Stimulated activated CD8-positive, alpha-beta memory T cell treated with anti-CD3 and anti-CD28 coated beads, Interleukin-2, amount 100 ng/mL, for 48 hours (primary cell): Measurements from ENCODE around the gene PPP1R8.
A peak's percentile ranks its signal among the peaks of the same experiment; 100 is the strongest.
"Not testable (repeated sequence)": the region's sequence is repeated elsewhere in the genome, so short reads cannot be mapped to it uniquely, and the experiment has no call there.

Experiments used
- DNase-seq, 2 donors: peaks; one replicate each; pipeline ENCODE4 v3.0.0-alpha.2; 2020; ENCODE audit warnings: low read depth in 2 of 2

PPP1R8 gene

DNA sequence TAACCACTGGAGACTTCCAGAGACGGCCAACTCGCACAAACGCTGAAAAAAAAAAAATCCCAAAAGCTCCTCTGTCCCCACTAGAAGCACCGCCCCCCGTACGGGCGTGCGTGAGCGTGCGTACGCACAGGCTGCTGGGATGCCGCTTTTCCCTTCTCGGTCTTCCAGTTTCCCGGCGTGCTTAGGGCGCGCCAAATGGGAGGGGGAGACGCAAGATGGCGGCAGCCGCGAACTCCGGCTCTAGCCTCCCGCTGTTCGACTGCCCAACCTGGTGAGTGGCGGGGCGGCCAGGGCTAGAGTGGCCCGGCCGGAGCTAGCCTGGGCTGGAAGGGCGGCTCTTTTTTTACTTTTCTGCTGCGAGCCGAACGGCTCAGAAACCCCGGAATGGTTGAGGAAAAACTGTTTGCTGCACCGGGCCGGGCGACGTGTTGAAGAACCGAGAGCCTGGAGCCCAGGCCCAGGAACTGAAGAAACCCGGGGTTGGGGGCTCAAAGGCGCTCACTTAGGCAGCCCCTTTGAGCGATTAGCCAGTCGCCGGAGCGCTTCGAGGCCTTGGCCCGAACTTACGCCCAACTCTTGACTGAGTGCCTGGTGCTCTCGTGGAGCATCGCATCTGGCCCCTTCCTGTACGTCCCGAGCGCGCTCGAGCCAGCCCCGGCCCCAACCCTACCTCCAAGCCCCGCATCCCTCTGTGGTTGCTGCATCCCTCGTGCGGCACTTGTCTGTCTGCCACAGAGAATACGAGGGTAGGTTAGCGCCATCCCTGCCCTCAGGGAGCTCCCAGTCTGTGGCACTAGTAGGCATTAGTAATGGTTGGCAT lies at the start of gene PPP1R8:
PPP1R8 (plus strand) TSS at position 162 of the 820 bp plus-strand sequence; CDS start at position 216, 54 bp downstream.
- peak; percentile 85 to 88 for DNase-seq

DNA sequence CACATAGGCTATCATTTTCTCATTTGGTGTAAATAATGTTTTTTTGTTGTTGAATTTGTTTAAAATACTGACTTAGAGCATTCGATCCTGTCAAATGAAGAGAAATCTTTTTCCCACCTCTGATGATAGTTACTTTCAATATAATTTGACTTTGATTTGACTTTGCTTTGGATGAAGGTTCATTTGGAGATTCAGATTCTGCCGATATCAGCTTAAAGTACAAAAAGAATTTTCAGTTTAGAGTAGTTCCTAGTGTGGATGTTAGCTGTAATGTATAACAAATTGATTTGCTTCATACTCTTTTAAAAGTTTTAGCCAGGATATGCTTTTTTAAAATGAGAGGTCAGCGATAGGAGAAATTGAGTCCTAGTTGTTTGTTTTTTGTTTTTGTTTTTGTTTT lies 47.6 kb upstream of the PPP1R8 start:
- no peak for DNase-seq

DNA sequence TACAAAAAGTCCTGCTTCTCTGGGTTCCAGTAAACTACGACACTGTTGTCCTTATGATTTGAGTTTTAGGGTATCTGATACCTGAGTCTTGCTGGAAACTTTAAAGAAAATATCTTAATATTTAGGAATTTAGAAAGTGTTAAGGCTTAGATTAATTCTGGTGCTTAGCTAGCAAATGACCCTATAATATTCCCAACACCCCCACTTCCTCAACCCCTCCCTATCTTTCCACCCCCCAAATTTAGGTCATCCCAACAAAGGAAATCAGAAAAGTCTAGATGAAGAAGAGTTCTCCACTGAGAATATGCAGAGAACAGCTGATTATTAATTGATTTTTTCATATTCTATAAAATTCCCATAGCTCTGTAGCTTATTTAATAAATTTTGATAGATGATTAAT lies 45.9 kb upstream of the PPP1R8 start:
- DNase-seq, result no peak

DNA sequence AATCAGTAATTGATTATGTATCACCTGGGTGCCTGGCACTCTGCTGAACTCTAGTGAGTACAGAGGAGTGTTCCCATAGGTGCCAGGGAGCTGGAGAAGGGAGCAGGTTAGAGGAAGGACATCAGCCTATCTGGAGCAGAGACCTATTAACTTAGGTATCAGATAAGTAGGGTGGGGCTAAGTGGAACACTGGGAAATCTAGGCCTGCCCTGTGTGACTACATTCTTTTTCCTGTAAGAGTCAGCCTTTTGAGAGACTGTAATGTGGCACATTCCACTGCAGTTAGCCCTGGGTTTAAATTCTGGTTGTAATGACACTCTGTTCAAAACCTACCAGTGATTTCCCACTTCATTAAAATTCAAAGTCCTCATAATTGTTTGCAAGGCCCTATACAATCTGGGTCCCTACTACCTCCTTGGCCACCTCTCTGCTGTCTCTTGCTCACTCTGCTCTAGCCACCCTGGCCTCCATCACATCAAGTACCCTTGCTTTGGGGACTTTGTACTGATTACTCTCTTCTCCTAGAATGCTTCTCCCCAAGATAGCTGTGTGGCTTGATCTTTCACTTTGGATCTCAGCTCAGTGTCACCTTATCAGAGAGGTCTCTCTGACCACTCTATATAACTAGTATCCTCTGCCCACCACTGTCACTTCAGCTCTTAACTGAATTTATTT lies 44.7 kb upstream of the PPP1R8 start:
- no peak for DNase-seq

DNA sequence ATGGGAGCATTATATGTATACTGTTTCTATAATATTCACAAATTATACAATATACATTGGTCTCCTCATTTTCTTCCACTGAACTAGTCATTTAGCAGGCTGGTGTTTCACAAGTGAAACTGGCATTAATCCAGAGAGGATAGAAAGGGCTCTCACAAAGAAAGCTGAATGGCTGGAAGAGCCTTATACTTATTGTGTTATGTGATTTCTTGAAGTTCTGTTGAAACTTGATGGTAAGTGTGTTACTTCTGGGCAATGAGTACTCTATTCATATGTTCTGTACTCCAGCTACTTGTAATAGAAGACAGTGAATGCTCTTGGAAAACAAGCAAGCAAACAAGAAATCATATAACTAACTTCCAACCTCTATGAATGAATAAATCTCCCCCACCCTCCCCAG lies 42.7 kb upstream of the PPP1R8 start:
- DNase-seq, result no peak

DNA sequence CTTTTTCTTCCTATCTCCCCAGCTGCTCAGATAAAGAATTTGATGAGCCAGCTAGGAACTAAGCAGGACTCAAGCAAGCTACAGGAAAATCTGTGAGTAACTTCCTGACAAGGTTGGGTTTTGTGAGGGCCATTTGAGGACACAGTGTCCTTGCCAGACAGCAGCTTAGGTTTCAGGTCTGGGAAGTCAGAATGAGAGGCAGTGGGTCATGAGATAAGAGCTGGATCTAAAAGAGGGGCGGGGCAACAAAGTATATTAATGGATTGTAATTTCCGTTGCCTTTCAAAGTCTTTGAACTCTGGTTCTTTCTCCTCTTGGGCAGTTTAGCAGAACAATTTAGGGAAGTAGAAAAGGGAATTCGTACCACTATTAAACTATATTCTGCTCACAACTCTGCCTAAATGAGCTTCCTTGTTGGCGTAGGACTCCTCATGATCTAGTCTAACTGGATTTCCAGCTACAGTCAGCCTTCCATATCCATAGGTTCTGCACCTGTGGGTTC lies 41.0 kb upstream of the PPP1R8 start:
- no peak for DNase-seq

DNA sequence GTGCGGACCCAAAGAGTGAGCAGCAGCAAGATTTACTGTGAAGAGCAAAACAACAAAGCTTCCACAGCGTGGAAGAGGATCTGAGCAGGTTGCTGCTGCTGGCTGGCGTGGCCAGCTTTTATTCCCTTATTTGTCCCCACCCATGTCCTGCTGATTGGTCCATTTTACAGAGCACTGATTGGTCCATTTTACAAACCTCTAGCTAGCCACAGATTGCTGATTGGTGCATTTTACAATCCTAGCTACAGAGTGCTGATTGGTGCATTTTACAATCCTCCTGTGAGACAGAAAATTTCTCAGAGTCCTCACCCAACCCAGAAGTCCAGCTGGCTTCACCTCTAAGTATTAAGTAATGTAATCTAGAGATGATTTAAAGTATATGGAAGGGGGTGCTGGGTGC lies 40.3 kb upstream of the PPP1R8 start:
- not testable (repeated sequence) for DNase-seq

DNA sequence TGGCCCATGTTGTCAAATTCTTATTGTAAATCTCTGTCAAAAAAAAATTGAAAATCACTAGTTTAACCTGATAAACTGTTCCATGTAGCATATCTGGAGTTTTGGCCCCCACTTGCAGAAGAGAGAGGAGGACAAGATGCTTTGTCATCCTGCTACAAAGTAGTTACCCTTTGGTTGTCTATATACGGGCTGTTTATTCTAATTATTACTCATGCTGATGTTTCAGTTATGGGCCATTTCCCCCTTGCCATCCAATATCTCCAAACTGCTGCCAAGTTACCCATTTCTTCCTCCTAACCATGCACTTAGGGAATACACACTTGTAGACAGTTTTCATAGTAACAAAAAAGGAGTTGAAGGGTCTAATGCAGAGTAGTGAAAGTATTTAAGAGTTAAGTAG lies 35.0 kb upstream of the PPP1R8 start:
- DNase-seq, result no peak

DNA sequence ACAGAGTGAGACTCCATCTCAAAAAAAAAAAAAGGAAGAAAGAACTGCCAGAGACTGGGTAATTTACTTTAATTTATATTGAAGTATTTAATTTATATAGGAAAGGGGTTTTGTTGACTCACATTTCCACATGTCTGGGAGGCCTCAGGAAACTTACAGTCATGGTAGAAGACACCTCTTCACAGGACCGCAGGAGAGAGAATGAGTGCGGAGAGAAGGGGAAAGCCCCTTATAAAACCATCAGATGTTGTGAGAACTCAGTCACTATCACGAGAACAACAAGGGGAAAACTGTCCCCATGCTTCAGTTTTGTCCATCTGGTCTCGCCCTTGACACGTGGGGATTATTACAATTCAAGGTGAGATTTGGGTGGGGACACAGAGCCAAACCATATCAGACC lies 25.8 kb upstream of the PPP1R8 start:
- no peak for DNase-seq

DNA sequence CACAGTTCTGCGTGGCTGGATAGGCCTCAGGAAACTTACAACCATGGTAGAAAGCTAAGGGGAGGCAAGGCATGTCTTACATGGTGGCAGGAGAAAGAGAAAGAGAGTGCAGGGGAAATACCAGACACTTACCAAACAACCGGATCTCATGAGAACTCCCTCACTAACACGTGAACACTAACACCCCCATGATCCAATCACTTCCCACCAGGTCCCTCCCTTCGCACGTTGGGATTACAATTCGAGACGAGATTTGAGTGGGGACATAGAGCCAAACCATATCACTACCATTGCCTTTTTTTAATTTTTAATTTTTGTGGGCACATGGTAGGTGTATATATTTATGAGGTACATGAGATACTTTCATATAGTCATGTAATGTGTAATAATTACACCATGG lies 23.8 kb upstream of the PPP1R8 start:
- DNase-seq, result no peak

DNA sequence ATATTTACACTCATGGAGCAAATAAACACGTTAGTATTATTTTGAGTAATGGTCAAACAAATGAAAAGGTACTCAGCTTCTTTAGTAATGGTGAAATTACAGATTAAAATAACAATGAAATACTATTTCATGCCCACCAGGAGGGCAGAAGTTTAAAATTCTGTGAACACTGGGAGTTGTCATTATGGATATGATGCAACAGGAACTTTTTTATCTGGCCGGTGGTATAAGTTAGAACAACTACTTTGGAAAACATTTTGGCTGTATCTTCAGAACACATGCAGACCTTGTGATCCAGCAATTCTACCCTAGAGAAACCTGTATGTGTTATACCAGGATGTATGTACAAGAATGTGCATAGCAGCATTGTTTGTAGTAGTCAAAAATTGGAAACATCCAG lies 23.2 kb upstream of the PPP1R8 start:
- no peak for DNase-seq

DNA sequence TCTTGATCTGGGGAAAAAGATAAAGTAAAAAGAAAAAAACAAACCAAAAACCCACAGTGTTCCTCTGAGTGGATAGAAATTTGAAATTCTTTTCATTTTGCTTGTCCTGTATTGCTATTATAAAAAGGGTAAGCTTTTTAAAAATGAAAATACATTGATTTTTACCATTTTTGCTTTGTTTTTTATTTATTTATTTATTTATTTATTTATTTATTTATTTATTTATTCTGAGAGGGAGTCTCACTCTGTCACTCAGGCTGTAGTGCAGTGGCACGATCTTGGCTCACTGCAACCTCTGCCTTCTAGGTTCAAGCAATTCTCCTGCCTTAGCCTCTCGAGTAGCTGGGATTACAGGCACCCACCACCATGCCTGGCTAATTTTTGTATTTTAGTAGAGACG lies 22.5 kb upstream of the PPP1R8 start:
- DNase-seq, result not testable (repeated sequence)

DNA sequence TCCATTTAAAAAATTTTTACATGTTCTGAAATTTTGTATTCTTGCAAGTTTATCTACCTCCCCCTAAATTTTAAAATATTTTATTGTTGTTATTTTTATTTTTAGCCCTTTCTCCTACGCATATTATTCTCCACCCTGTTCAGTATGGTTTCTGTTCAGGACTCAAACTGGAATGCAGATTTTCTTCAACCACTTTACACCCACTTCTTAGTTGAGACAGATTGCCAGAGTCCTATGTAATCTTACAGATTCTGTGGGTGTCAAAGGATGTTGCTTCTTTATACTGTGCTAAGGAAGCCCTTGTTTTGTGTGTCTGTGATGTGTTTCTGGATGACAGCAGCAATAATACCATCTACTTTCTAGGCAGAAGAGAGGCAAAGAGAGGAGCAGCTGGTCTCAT lies 20.7 kb upstream of the PPP1R8 start:
- DNase-seq, result no peak

DNA sequence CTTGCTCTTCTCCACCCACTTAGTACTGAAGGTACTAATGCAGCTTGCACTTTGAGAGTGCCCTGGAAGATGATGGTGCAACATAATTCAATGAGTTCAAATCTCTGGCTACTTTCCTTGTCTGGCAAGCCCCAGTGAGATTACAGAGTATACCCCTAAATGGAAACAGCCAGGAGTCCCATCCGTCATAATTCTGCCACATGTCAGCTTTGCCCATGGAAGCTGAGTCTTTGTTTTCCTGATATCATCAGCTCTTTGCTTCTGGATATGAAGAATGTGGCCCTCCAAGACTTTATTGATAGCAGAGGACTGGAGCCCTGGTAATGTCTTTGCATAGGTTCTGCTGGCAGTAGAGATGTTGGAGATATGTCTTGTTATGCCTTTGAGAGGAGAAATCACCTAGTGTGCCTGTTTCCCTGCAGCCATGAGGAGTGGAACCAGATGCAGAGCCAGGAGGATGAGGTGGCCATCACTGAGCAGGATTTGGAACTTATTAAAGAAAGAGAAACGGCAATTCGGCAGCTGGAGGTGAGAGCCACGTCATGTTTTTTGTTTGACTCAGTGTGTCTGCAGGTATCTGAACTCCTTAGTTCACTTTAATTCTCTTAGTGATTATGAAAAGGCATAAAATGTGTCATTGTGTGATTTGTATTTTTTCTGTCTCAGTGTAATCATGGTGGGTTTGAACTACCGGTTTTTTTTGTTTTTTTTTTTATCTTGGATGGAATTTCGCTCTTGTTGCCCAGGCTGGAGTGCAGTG lies 18.7 kb upstream of the PPP1R8 start:
- DNase-seq, result no peak

DNA sequence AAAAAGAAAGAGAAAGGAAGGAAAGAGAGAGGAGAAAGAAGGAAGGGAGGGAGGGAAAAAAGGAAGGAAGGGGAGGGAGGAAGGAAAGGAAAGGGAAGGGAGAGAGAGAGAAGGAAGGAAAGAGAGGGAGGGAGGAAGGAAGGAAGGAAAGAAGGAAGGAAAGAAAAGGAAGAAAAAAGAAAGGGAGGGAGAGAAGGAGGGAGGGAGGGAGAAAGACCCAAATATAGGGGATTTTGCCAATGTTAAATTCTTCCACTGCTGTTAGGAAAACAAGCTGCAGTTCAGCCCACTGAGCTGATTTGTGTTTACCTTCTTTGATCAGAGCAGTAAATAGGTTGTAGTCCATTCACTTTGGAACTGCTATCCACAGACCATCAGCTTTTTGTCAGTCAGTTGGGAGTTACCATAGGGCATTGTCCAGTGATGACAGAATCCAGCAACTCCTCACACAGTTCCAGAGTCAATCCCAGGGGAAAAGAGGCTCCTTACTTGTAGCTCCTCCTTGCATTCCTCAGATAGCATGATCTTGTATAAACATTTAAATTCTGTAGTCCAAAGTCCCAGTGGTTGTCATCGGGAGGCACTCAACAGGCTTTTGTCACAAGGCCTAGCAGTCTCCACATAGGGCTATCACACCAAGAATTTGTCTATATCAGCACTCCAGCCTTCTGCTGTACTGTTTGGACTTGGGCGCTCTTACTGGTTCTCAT lies 13.5 kb upstream of the PPP1R8 start:
- no peak for DNase-seq

DNA sequence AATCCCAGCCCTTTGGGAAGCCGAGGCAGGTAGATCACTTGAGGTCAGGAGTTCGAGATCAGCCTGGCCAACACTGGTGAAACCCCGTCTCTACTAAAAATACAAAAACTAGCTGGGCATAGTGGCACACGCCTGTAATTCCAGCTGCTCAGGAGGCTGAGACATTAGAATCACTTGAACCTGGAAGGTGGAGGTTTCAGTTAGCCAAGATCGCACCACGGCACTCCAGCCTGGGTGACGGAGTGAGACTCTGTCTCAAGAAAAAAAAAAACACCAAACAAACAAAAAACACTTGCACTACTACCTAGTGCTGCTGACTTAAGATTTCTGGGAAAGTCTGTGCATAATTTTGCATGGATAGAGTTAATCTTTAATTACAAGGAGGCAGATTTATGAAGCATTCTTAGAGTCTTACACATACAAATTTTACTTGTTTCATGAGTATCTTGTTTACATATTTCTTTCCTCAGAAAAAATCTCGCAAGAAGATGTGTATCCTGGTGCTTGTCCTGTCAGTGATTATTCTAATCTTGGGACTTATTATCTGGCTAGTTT lies 8.7 kb upstream of the PPP1R8 start:
- DNase-seq, result no peak

DNA sequence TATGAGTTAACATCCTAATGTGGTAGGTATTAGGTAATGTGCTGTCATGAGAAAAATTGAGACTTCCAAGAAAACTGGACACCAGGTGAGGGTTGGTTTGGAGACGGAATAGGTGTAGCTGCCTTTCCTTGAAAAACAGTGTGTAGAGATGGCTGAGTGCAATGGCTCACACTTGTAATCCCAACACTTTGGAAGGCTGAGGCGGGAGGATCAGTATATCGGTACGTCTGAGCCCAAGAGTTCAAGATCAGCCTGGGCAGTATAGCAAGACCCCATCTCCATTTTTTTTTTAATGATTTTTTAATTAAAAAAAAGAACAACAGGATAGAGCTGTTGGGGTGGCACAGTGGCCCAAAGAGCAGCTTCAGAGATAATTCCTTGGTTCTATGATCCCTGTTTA lies 6.8 kb upstream of the PPP1R8 start:
- DNase-seq, result no peak

DNA sequence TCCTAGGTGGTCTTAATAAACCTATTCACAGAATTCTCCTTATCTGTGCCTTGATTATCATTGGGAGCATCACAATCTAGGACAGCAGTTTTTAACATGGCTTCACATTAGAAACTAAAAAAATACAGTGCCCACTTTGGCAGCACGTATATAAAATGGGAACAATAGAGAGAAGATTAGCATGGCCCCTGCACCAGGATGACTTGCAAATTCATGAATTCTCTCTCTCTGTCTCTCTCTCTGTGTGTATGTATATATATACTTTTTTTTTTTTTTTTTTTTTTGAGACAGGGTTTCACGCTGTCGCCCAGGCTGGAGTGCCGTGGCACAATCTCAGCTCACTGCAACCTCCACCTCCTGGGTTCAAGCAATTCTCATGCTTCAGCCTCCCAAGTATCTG lies 6.2 kb upstream of the PPP1R8 start:
- no peak for DNase-seq

DNA sequence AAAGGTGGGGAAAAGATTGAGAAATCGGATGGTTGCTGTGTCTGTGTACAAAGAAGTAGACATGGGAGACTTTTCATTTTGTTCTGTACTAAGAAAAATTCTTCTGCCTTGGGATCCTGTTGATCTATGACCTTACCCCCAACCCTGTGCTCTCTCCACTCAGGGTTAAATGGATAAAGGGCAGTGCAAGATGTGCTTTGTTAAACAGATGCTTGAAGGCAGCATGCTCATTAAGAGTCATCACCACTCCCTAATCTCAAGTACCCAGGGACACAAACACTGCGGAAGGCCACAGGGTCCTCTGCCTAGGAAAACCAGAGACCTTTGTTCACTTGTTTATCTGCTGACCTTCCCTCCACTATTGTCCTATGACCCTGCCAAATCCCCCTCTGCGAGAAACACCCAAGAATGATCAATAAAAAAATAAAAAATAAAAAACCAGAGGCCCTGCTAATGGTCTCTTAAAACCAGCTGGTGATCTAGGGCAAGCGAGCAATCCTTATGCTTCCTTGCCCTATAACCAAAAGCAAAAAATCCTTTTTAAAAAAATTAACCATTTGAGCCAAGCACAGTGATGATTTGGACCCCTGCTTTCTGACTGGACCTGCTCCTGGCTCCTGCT lies 1.1 kb upstream of the PPP1R8 start:
- DNase-seq, result not testable (repeated sequence)

DNA sequence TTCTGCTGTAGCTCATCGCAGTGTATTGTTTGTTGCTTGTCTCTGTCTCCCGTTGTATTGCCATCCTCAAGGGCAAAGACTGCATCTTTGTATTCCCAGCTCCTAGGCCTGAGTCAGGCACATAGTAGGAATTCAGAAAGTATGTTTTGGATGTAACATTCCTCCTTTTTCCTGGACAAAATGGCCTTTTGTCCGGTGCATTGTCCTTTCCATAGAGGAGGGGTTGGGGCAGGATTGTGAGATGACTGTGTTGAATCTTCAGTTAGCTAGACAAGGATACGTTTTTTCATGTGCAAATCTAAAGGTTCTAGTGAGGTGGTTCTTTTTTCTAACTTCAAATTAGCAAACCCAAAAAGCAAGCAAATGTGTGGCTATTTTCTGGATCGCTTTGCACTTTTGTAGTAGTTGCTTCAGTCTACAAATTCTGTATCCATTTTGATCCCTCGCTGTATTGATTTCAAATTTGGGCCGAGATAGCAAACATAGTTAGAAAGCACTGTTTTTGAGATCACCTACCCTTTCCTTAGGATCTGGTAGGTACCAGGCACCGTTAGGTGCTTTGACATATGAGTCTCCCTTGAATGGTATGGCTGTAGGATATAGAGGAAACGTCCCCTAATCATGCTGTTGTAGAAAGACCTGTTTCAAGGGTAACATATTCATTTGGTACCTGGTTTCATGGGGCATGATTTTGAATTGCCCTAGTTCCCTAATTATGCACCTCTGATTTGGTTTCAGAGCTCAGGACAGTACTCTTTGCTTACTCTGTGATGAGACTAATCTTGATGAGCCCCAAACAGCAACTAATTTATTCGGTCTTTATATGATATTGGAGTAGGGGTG lies 1.2 kb downstream of the PPP1R8 start:
- no peak for DNase-seq
